Activated naive CD8-positive, alpha-beta T cell (primary cell): ENCODE measurements around the gene CHST1.

Experiments
- H3K27ac Mint-ChIP-seq: one replicate; pipeline ENCODE4 v1.8.0; 2021; ENCODE audit warnings: mixed read lengths
- H3K27me3 Mint-ChIP-seq: one replicate; pipeline ENCODE4 v1.8.0; 2021; ENCODE audit warnings: mixed read lengths
- H3K36me3 Mint-ChIP-seq: one replicate; pipeline ENCODE4 v1.8.0; 2021; ENCODE audit warnings: mixed read lengths
- H3K4me1 Mint-ChIP-seq: one replicate; pipeline ENCODE4 v1.8.0; 2021; ENCODE audit warnings: low read depth, mixed read lengths
- H3K4me3 Mint-ChIP-seq: one replicate; pipeline ENCODE4 v1.8.0; 2021; ENCODE audit warnings: mild to moderate bottlenecking, mixed read lengths
- H3K9me3 Mint-ChIP-seq: one replicate; pipeline ENCODE4 v1.8.0; 2021; ENCODE audit warnings: low read depth, mixed read lengths

The CHST1 gene

DNA sequence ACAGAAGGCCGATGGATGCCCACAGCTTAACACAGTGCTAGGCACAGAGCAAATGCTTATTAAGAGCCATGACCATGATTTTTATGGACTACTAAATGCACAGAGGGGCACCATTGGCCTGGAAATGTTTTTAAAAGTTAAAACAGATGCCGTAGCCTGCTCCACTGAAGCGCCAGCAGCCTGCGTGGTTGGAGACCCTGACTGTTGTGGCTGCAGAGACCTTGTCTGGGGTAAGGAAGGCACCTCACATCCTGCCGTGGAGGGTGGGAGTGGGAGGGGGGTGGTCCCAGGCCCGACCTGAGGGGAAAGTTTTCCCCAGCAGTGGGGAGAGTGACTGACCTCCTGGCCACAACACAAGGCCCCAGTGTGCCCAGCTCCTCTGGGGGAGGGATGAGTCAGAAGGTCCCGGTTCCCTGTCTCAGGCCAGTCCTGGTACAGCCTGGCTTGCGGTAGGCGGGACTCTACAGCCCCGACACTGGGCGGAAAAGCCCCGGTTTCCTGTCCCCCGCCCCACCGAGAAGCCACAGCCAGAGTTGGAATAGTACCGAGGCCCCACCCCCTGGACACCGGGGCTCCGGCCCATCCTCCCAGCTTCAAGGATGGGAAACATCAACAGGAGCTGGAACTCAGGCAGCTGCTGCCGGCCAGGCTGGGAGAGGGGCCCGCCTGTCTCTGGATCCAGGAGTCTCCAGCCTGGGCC, 7.0 kb downstream of the CHST1 start:
- H3K36me3 Mint-ChIP-seq: no peaks in the 10 kb centered on the region
- H3K9me3 Mint-ChIP-seq: no peaks in the 10 kb centered on the region
- H3K27ac Mint-ChIP-seq: no peak overlapping the region
- no peak overlapping the region for H3K4me3 Mint-ChIP-seq
- H3K4me1 Mint-ChIP-seq: peaks cover 13% of the 10 kb centered on the region
- peaks cover 29% of the 10 kb centered on the region for H3K27me3 Mint-ChIP-seq

- no peak overlapping the region for H3K27ac Mint-ChIP-seq
- no peaks in the 10 kb centered on the region for H3K9me3 Mint-ChIP-seq
- H3K4me3 Mint-ChIP-seq: no peak overlapping the region
- peaks cover 22% of the 10 kb centered on the region for H3K27me3 Mint-ChIP-seq
- peaks cover 9% of the 10 kb centered on the region for H3K4me1 Mint-ChIP-seq
- H3K36me3 Mint-ChIP-seq: no peaks in the 10 kb centered on the region
Measured at GRCh38 chr11:45657496-45658260, 7.7 kb downstream of the CHST1 start.

DNA sequence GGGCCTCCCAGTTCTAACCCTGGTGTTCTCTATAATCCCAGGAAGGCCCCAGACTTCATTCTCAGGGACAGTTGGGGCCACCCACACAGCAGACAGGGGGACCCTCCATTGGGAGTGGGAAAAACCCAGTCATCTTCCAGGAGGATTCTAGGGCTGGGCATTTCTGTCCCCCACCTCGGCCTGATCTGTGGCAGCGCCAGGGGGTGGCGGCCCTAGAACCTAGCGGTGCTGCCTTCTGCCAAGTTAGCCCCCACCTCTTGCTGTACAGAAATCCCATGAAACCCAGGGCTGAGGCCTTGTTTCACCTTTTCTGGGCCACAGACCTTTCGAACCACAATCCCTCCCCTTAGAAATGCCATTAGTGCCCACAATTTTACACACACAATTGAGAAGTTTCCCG, 9.6 kb downstream of the CHST1 start:
- H3K36me3 Mint-ChIP-seq: no peaks in the 10 kb centered on the region
- no peaks in the 10 kb centered on the region for H3K9me3 Mint-ChIP-seq
- H3K27ac Mint-ChIP-seq: no peak overlapping the region
- H3K4me1 Mint-ChIP-seq: peaks cover 9% of the 10 kb centered on the region
- H3K4me3 Mint-ChIP-seq: no peak overlapping the region
- H3K27me3 Mint-ChIP-seq: peaks cover 16% of the 10 kb centered on the region

DNA sequence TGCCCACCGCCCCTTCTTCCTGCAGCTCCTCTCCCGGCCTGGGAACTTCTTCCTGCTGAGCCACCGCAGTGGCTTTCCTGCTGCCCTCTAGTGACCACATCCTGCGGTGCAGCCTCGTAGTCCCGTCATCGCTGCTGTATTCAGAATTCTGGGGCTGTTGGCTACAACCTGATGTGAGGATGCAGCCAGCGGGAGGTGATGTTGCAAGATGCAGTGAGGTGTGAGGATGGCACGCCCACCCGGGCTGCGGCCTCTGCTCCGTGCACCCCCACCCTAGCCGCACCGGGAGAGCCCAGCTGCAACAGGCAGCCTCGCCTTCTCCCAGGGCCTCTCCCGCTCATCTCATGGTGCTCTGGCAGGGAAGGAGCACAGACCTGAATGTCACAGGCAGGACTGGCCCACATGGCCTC, 10.1 kb downstream of the CHST1 start:
- Mint-ChIP-seq H3K27me3 (peaks cover 14% of the 10 kb centered on the region), H3K4me1 (peaks cover 9% of the 10 kb centered on the region), H3K4me3 (no peak overlapping the region), H3K9me3 (no peaks in the 10 kb centered on the region), H3K36me3 (no peaks in the 10 kb centered on the region), H3K27ac (no peak overlapping the region)

DNA sequence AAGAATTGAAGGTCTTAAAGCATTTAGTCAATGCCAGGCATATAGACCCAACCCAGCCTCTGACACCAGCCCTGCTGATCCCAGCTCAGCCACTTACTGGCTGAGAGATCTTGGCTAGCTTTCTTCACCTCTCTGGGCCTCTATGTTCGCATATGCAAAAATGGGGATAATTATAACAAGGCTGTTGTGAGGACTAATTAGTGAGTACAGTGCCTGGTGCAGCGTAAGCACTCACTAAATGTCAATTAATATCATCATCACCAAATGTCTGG, 10.5 kb downstream of the CHST1 start:
- H3K27ac Mint-ChIP-seq: no peak overlapping the region
- no peaks in the 10 kb centered on the region for H3K36me3 Mint-ChIP-seq
- H3K4me1 Mint-ChIP-seq: peaks cover 9% of the 10 kb centered on the region
- H3K4me3 Mint-ChIP-seq: no peak overlapping the region
- H3K9me3 Mint-ChIP-seq: no peaks in the 10 kb centered on the region
- H3K27me3 Mint-ChIP-seq: peaks cover 12% of the 10 kb centered on the region

DNA sequence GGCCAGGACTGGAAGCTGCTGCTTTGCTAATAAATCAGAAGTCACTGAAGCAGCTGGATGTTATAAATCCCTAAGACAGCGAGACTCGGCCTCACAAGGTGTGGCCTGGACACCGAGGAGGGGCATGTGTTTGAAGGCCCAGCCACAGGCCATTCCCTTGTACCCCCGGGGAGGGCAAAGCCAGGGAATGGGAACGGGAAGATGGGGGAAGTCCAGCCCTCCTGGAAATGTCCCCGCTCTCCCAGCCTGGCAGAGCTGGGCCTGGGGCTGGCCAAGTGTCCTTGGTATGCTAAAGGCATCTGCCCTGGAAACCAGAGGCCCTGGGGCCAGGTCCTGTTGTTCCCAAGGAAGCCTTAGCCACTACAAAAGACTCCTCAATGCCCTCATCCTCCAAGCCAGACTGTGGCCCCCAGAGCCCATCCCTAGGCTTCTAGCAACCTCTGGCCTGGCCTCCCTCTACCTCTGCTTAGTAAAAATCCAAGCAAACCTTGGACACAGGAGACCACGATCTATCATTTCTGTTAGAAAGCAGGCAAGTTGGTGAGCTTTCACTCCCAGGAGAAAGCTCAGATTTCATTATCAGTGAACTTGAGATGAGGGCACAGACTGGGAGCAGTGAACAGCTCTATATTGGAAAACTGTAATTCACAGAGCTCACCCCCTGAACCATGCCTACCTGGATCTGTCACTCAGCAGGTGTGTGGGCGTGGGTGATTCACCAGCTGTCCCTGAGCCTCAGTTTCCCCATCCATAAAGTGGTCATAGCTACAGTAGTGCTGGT, 11.0 kb downstream of the CHST1 start:
- Mint-ChIP-seq H3K27ac (no peak overlapping the region), H3K9me3 (no peaks in the 10 kb centered on the region), H3K27me3 (peaks cover 9% of the 10 kb centered on the region), H3K36me3 (no peaks in the 10 kb centered on the region), H3K4me3 (no peak overlapping the region), H3K4me1 (peaks cover 9% of the 10 kb centered on the region)

DNA sequence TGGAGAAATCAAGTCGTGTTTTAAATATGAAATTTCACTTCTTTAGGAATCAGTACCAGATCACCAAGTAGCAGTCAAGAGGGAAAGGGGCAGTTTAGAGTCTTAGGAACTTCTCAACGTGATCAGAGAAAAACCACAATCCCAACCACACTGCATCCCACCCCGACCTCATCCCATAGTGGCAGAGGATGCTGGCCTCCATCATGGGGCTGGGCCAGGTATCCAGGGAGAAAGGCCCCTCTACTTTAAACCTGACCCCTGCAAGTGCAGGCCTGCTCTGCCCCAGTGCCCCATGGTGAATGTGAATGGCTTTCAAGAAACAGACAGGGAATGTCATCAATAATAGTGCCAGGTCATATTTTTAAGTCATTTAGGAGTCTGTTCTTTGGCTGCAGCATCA, 12.1 kb downstream of the CHST1 start:
- no peak overlapping the region for H3K27ac Mint-ChIP-seq
- H3K9me3 Mint-ChIP-seq: no peaks in the 10 kb centered on the region
- peaks cover 8% of the 10 kb centered on the region for H3K27me3 Mint-ChIP-seq
- peaks cover 9% of the 10 kb centered on the region for H3K4me1 Mint-ChIP-seq
- H3K4me3 Mint-ChIP-seq: no peak overlapping the region
- no peaks in the 10 kb centered on the region for H3K36me3 Mint-ChIP-seq

- H3K4me3 Mint-ChIP-seq: no peak overlapping the region
- peaks cover 6% of the 10 kb centered on the region for H3K27me3 Mint-ChIP-seq
- peaks cover 6% of the 10 kb centered on the region for H3K4me1 Mint-ChIP-seq
- no peaks in the 10 kb centered on the region for H3K9me3 Mint-ChIP-seq
- H3K27ac Mint-ChIP-seq: no peak overlapping the region
- no peaks in the 10 kb centered on the region for H3K36me3 Mint-ChIP-seq
Measured at GRCh38 chr11:45652781-45653180, 12.6 kb downstream of the CHST1 start.

- Mint-ChIP-seq H3K27me3 (peaks cover 5% of the 10 kb centered on the region), H3K4me1 (peaks cover 6% of the 10 kb centered on the region), H3K27ac (no peak overlapping the region)
Measured at GRCh38 chr11:45651841-45652749, 13.3 kb downstream of the CHST1 start.

DNA sequence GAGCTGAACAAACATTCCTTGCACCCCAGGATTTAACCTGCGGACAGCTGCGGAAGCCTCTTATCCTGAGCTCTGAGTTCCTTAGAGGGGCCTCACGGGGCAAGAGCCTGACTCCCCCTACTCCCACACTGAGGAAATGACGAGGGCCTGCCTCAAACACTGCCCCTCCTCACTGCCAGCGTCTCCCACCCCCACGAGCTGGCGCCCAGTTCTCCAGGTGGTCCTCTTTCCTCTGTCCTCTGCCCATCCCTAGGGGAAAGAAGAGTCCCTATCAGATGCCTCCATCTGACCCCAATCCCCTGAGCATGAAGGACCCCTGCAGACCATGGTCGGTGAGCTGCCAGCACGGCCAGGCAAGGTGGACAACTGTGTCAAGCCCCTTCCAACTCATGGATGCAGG, 14.3 kb downstream of the CHST1 start:
- H3K36me3 Mint-ChIP-seq: no peaks in the 10 kb centered on the region
- peaks cover 6% of the 10 kb centered on the region for H3K27me3 Mint-ChIP-seq
- no peak overlapping the region for H3K4me3 Mint-ChIP-seq
- no peaks in the 10 kb centered on the region for H3K9me3 Mint-ChIP-seq
- no peak overlapping the region for H3K27ac Mint-ChIP-seq
- peaks cover 6% of the 10 kb centered on the region for H3K4me1 Mint-ChIP-seq

More at GRCh38 chr11:45651841-45652749, 13.3 kb downstream of the CHST1 start:
- Mint-ChIP-seq H3K36me3 (no peaks in the 10 kb centered on the region), H3K4me3 (no peak overlapping the region), H3K9me3 (no peaks in the 10 kb centered on the region)

DNA sequence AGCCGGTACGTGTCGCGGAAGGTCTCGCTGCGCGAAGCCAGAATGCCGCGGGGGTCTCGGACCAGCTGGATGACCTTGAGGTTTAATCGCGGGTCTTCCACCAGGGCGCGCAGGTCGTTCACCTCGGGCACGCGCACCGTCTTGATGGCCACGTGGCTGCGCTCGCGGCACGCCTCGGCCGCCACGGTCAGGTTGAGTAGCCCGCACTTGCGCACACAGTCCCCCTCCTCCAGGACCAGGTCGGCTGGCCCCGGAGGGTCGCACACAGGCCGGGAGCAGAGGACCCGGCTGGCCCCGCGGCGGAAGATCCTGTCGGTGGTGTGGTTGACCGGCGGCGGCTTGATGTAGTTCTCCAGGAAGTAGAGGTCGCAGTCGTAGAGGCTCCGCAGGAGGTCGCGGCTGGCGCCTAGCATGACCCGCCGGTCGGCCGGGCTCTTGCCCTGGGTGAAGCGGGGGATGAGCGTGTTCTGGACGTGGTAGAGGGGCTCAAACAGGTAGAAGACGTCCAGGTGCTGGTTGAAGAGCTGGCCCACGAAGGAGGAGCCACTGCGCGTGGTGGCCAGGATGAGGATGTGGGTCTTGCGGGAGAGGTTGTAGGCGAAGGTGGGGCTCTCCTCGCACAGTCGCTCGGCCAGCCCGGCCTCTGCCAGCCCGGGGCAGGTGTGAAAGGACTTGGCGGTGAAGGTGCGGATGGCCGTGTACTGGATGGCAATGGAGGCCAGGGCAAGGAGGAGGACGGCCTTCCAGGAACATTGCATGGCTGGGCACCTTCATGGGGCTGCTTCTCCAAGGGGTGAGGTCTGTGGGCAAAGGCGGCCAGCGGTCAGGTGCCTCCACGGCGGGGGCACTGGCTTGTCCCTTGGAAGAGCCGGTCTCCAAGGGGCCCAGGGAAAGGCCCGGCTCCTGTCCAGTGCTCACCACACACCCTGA, 15.0 kb downstream of the CHST1 start:
- H3K36me3 Mint-ChIP-seq: no peaks in the 10 kb centered on the region
- H3K9me3 Mint-ChIP-seq: no peaks in the 10 kb centered on the region
- peaks cover 5% of the 10 kb centered on the region for H3K4me1 Mint-ChIP-seq
- H3K27ac Mint-ChIP-seq: no peak overlapping the region
- H3K4me3 Mint-ChIP-seq: no peak overlapping the region
- H3K27me3 Mint-ChIP-seq: peaks cover 4% of the 10 kb centered on the region

GRCh38 chr11:45649544-45650165, 15.8 kb downstream of the CHST1 start:
- Mint-ChIP-seq H3K4me1 (no peaks in the 10 kb centered on the region), H3K9me3 (no peaks in the 10 kb centered on the region), H3K27ac (no peak overlapping the region), H3K27me3 (peaks cover 8% of the 10 kb centered on the region), H3K36me3 (no peaks in the 10 kb centered on the region), H3K4me3 (no peak overlapping the region)

DNA sequence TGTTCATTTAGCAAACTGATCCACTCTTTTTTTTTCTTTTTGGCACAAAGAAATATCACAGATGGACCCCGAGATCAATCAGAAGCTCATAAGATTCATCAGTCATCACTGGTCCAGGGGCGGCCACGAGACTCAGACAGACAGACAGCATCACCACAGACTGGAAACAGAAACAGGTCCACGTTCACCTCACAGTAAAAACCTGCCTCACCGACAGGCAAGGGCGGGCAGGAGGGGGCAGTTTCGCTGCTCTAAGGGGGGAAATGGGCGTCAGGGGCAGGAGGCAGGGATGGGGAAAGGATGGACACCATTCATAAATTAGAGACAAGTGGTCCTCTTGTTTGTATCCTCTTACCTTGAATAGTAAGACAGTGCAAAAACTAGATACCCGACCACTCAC, 16.5 kb downstream of the CHST1 start:
- no peaks in the 10 kb centered on the region for H3K9me3 Mint-ChIP-seq
- H3K36me3 Mint-ChIP-seq: no peaks in the 10 kb centered on the region
- H3K27ac Mint-ChIP-seq: no peak overlapping the region
- peaks cover 10% of the 10 kb centered on the region for H3K27me3 Mint-ChIP-seq
- H3K4me3 Mint-ChIP-seq: no peak overlapping the region
- no peaks in the 10 kb centered on the region for H3K4me1 Mint-ChIP-seq
